GM18502 (cell line): ENCODE results near the gene CDC45.

Experiments
- ATAC-seq: cut with Tn5 transposase; IDR thresholded peaks from one replicate; pipeline ENCODE4 v1.9.1; 2021; ENCODE audit warnings: mild to moderate bottlenecking; ENCODE audit not compliant: unreplicated experiment, poor library complexity

Gene CDC45

GRCh38 chr22:19492504-19493174 is 12.9 kb downstream of the CDC45 start:
- ATAC-seq: no peak

GRCh38 chr22:19494001-19494560 is 14.4 kb downstream of the CDC45 start:
- ATAC-seq: no peak

GRCh38 chr22:19494676-19495173 is 15.0 kb downstream of the CDC45 start:
- no peak for ATAC-seq

GRCh38 chr22:19495562-19496323 is 16.0 kb downstream of the CDC45 start:
- no peak for ATAC-seq

- ATAC-seq: no peak
Measured at GRCh38 chr22:19496324-19496630, 16.6 kb downstream of the CDC45 start.

GRCh38 chr22:19497245-19497644 is 17.5 kb downstream of the CDC45 start:
- ATAC-seq: no peak

- no peak for ATAC-seq
Measured at GRCh38 chr22:19498154-19498865, 18.6 kb downstream of the CDC45 start.

GRCh38 chr22:19498866-19499190 is 19.1 kb downstream of the CDC45 start:
- ATAC-seq: no peak

GRCh38 chr22:19499236-19499879 is 19.6 kb downstream of the CDC45 start:
- no peak for ATAC-seq

- ATAC-seq: no peak
Measured at GRCh38 chr22:19499880-19500242, 20.1 kb downstream of the CDC45 start.

- ATAC-seq: no peak
Measured at GRCh38 chr22:19501897-19502447, 22.3 kb downstream of the CDC45 start.

- no peak for ATAC-seq
Measured at GRCh38 chr22:19503367-19503766, 23.6 kb downstream of the CDC45 start.

- ATAC-seq: no peak
Measured at GRCh38 chr22:19503869-19504268, 24.1 kb downstream of the CDC45 start.

- no peak for ATAC-seq
Measured at GRCh38 chr22:19504900-19505734, 25.4 kb downstream of the CDC45 start.

GRCh38 chr22:19505735-19506126 is 26.0 kb downstream of the CDC45 start:
- no peak for ATAC-seq

GRCh38 chr22:19506212-19506611 is 26.5 kb downstream of the CDC45 start:
- ATAC-seq: no peak

GRCh38 chr22:19507534-19507861 is 27.8 kb downstream of the CDC45 start:
- ATAC-seq: no peak

GRCh38 chr22:19508024-19508776 is 28.5 kb downstream of the CDC45 start:
- no peak for ATAC-seq

- ATAC-seq: no peak
Measured at GRCh38 chr22:19509191-19509590, 29.5 kb downstream of the CDC45 start.
